Neural cell (in vitro differentiated cells): ENCODE measurements around the gene SLC35B4. TPM values are rescaled to one million over a fixed set of nuclear protein-coding genes. Genes with fewer than 3 reads are reported as not detected.
A peak's percentile ranks its signal among the peaks of the same experiment; 100 is the strongest.

Source experiments
- H2AFZ ChIP-seq: fragments of 200-600, 300-800 bp; sonication (generic), shearing (Covaris generic); 2 replicates; pipeline ENCODE4 v1.6.0; 2014; ENCODE audit warnings: low read depth, mild to moderate bottlenecking, antibody characterized with exemption, low read length, moderate library complexity
- H3F3A ChIP-seq: fragments of 200-600 bp; shearing (Covaris generic); 2 replicates; pipeline ENCODE4 v1.6.1; 2016; ENCODE audit warnings: mild to moderate bottlenecking, moderate library complexity, mixed read lengths, antibody characterized with exemption, low read length; ENCODE audit not compliant: insufficient read depth, poor library complexity, severe bottlenecking
- H3K27ac ChIP-seq: fragments of 200-600, 300-800 bp; sonication (generic), shearing (Covaris generic); 2 replicates; pipeline ENCODE4 v1.5.1; 2014; ENCODE audit warnings: mild to moderate bottlenecking, low read length, moderate library complexity
- H3K27me3 ChIP-seq: fragments of 300-800, 200-600 bp; sonication (generic), shearing (Covaris generic); 2 replicates; pipeline ENCODE4 v1.6.0; 2014; ENCODE audit warnings: mild to moderate bottlenecking, low read depth, low read length, moderate library complexity; ENCODE audit not compliant: insufficient read depth
- H3K36me3 ChIP-seq: fragments of 300-800, 200-600 bp; sonication (generic), shearing (Covaris generic); 2 replicates; pipeline ENCODE4 v1.5.1; 2014; ENCODE audit warnings: mild to moderate bottlenecking, antibody characterized with exemption, low read length, moderate library complexity; ENCODE audit not compliant: insufficient read depth
- H3K4me2 ChIP-seq: fragments of 300-800, 200-600 bp; sonication (generic), shearing (Covaris generic); 2 replicates; pipeline ENCODE4 v1.6.0; 2014; ENCODE audit warnings: mild to moderate bottlenecking, low read length
- H3K4me3 ChIP-seq: fragments of 300-800, 200-600 bp; sonication (generic), shearing (Covaris generic); 2 replicates; pipeline ENCODE4 v1.5.1; 2014; ENCODE audit warnings: mild to moderate bottlenecking, low read length, moderate library complexity
- H3K79me2 ChIP-seq: fragments of 200-600 bp; shearing (Covaris generic); replicated peaks from 2 replicates; pipeline ENCODE4 v1.6.0; 2014; ENCODE audit warnings: mild to moderate bottlenecking, low read length, moderate library complexity; ENCODE audit not compliant: insufficient read depth
- H3K9ac ChIP-seq: fragments of 300-800, 200-600 bp; sonication (generic), shearing (Covaris generic); 2 replicates; pipeline ENCODE4 v1.6.1; 2016; ENCODE audit warnings: mild to moderate bottlenecking, low read length, mixed read lengths
- H3K9me2 ChIP-seq: fragments of 200-600 bp; shearing (Covaris generic); 2 replicates; pipeline ENCODE4 v1.6.1; 2016; ENCODE audit warnings: mild to moderate bottlenecking, low read length, mixed read lengths; ENCODE audit not compliant: insufficient read depth
- H3K9me3 ChIP-seq: fragments of 200-600, 300-800 bp; sonication (generic), shearing (Covaris generic); 2 replicates; pipeline ENCODE4 v1.6.1; 2016; ENCODE audit warnings: mild to moderate bottlenecking, mixed run types, low read length, moderate library complexity, mixed read lengths
- H4K20me1 ChIP-seq: fragments of 200-600 bp; shearing (Covaris generic); 2 replicates; pipeline ENCODE4 v1.6.1; 2016; ENCODE audit warnings: mild to moderate bottlenecking, mixed run types; ENCODE audit not compliant: insufficient read depth
- EP300 ChIP-seq: fragments of 450-650 bp; conservative IDR thresholded peaks from 2 replicates; pipeline ENCODE4 v1.6.1; 2014; ENCODE audit warnings: antibody characterized with exemption, mild to moderate bottlenecking, moderate library complexity; ENCODE audit not compliant: poor library complexity, severe bottlenecking
- EZH2 ChIP-seq: fragments of 200-600, 300-800 bp; shearing (Covaris generic), sonication (generic); IDR thresholded peaks from 2 replicates; pipeline ENCODE4 v1.6.1; 2014; ENCODE audit warnings: antibody characterized with exemption, low read length, borderline replicate concordance, mild to moderate bottlenecking; ENCODE audit not compliant: insufficient read depth, poor library complexity, severe bottlenecking
- MXI1 ChIP-seq: fragments of 450-650 bp; conservative IDR thresholded peaks from 2 replicates; pipeline ENCODE4 v1.6.1; 2014; ENCODE audit warnings: antibody characterized with exemption, mild to moderate bottlenecking; ENCODE audit not compliant: poor library complexity, severe bottlenecking
- POLR2AphosphoS5 ChIP-seq: IDR thresholded peaks from 2 replicates; pipeline ENCODE4 v1.6.1; 2012
- RAD21 ChIP-seq: fragments of 450-650 bp; conservative IDR thresholded peaks from 2 replicates; pipeline ENCODE4 v1.6.1; 2014; ENCODE audit warnings: antibody characterized with exemption, mild to moderate bottlenecking, moderate library complexity
- SMC3 ChIP-seq: fragments of 450-650 bp; conservative IDR thresholded peaks from 2 replicates; pipeline ENCODE4 v1.6.1; 2014; ENCODE audit warnings: antibody characterized with exemption, mild to moderate bottlenecking, moderate library complexity; ENCODE audit not compliant: poor library complexity
- TAF1 ChIP-seq: IDR thresholded peaks from 2 replicates; pipeline ENCODE4 v1.6.1; 2012; ENCODE audit warnings: low read depth
- polyA plus RNA-seq: library from polyadenylated mRNA; depleted of rRNA; stranded (reverse); fragments of >200 nt; gene quantifications from 2 replicates; pipeline ENCODE4 v1.2.3, GENCODE V29; 2014
- TF ChIP-seq, protein P1 (sequence below): IDR thresholded peaks from 2 replicates; pipeline ENCODE4 v1.6.1; 2012; ENCODE audit warnings: borderline replicate concordance
- TF ChIP-seq, protein P2 (sequence below): fragments of 450-650 bp; IDR thresholded peaks from 2 replicates; pipeline ENCODE4 v1.5.1; 2014; ENCODE audit warnings: antibody characterized with exemption, mild to moderate bottlenecking, moderate library complexity; ENCODE audit not compliant: poor library complexity, severe bottlenecking

SLC35B4 gene
- polyA plus RNA-seq, 1 donor from 2014 or later, result 30.1 TPM

DNA sequence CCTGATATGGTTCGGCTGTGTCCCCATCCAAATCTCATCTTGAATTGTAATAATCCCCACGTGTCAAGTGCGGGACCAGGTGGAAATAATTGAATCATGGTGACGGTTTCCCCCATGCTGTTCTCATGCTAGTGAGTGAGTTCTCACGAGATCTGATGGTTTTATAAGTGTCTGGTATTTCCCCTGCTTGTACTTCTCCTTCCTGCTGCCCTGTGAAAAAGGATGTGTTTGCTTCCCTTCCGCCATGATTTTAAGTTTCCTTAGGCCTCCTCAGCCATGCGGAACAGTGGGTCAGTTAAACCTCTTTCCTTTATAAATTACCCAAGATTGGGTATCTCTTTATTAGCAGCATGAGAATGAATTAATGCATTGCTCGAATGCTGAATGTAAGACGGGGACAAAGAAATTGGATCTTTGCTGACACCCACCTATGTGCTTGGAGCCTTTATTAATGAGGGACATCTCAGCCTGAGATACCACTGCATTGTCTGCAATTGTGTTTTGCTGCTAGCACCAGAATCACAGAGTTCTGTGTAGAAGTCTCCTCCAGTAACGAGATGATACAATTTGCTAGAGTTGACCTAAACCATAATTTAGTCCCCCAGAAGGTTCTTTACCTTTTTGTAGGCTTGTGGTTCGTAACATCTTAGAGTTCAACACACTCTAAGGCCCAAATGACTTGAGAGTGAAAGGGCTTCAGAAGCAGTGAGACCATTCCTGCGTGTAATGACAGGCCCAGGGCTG, 28.6 kb downstream of the SLC35B4 start:
- H3K36me3 ChIP-seq, result no peaks in the 10 kb centered on the region
- H3K9ac ChIP-seq, result no peak overlapping the region
- peaks cover 3% of the 10 kb centered on the region for H3F3A ChIP-seq
- no peaks in the 10 kb centered on the region for H4K20me1 ChIP-seq
- H2AFZ ChIP-seq, result no peak overlapping the region
- H3K9me2 ChIP-seq, result no peaks in the 10 kb centered on the region
- H3K4me3 ChIP-seq, result no peak overlapping the region
- TF ChIP-seq EZH2, result no peak
- TF ChIP-seq EP300, result no peak
- TF ChIP-seq MXI1, result no peak
- TF ChIP-seq, protein P1, sequence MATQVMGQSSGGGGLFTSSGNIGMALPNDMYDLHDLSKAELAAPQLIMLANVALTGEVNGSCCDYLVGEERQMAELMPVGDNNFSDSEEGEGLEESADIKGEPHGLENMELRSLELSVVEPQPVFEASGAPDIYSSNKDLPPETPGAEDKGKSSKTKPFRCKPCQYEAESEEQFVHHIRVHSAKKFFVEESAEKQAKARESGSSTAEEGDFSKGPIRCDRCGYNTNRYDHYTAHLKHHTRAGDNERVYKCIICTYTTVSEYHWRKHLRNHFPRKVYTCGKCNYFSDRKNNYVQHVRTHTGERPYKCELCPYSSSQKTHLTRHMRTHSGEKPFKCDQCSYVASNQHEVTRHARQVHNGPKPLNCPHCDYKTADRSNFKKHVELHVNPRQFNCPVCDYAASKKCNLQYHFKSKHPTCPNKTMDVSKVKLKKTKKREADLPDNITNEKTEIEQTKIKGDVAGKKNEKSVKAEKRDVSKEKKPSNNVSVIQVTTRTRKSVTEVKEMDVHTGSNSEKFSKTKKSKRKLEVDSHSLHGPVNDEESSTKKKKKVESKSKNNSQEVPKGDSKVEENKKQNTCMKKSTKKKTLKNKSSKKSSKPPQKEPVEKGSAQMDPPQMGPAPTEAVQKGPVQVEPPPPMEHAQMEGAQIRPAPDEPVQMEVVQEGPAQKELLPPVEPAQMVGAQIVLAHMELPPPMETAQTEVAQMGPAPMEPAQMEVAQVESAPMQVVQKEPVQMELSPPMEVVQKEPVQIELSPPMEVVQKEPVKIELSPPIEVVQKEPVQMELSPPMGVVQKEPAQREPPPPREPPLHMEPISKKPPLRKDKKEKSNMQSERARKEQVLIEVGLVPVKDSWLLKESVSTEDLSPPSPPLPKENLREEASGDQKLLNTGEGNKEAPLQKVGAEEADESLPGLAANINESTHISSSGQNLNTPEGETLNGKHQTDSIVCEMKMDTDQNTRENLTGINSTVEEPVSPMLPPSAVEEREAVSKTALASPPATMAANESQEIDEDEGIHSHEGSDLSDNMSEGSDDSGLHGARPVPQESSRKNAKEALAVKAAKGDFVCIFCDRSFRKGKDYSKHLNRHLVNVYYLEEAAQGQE, result no peak
- no peak for TF ChIP-seq POLR2AphosphoS5
- TF ChIP-seq SMC3, result no peak
- TF ChIP-seq, protein P2, sequence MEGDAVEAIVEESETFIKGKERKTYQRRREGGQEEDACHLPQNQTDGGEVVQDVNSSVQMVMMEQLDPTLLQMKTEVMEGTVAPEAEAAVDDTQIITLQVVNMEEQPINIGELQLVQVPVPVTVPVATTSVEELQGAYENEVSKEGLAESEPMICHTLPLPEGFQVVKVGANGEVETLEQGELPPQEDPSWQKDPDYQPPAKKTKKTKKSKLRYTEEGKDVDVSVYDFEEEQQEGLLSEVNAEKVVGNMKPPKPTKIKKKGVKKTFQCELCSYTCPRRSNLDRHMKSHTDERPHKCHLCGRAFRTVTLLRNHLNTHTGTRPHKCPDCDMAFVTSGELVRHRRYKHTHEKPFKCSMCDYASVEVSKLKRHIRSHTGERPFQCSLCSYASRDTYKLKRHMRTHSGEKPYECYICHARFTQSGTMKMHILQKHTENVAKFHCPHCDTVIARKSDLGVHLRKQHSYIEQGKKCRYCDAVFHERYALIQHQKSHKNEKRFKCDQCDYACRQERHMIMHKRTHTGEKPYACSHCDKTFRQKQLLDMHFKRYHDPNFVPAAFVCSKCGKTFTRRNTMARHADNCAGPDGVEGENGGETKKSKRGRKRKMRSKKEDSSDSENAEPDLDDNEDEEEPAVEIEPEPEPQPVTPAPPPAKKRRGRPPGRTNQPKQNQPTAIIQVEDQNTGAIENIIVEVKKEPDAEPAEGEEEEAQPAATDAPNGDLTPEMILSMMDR, result no peak
- TF ChIP-seq RAD21, result no peak
- TF ChIP-seq TAF1, result no peak
- H3K27me3 ChIP-seq, result no peaks in the 10 kb centered on the region
- H3K4me2 ChIP-seq, result no peak overlapping the region
- no peaks in the 10 kb centered on the region for H3K79me2 ChIP-seq
- no peak overlapping the region for H3K27ac ChIP-seq
- H3K9me3 ChIP-seq, result no peaks in the 10 kb centered on the region

- Histone ChIP-seq H3K4me3 (peak overlapping the region; percentile 50), H3K9me3 (no peaks in the 10 kb centered on the region), H3K4me2 (no peak overlapping the region), H3K27ac (peak overlapping the region; percentile 80), H4K20me1 (no peaks in the 10 kb centered on the region), H2AFZ (no peak overlapping the region), H3K9me2 (no peaks in the 10 kb centered on the region), H3K79me2 (no peaks in the 10 kb centered on the region), H3K36me3 (no peaks in the 10 kb centered on the region), H3K9ac (peak overlapping the region; percentile 45), H3F3A (peaks cover 3% of the 10 kb centered on the region), H3K27me3 (no peaks in the 10 kb centered on the region)
- no peak for TF ChIP-seq TAF1
- TF ChIP-seq, protein P1, result no peak
- no peak for TF ChIP-seq POLR2AphosphoS5
- no peak for TF ChIP-seq MXI1
- TF ChIP-seq EZH2, result no peak
- no peak for TF ChIP-seq EP300
- no peak for TF ChIP-seq RAD21
- TF ChIP-seq, protein P2, result no peak
- TF ChIP-seq SMC3, result no peak
Observed at GRCh38 chr7:134284952-134285351, 31.8 kb downstream of the SLC35B4 start.
